NCI-H526 (cell line): ENCODE data around the gene CST4.
A peak's percentile ranks its signal among the peaks of the same experiment; 100 is the strongest.
"Not testable (repeated sequence)": the region's sequence is repeated elsewhere in the genome, so short reads cannot be mapped to it uniquely, and the experiment has no call there.

Experiments
- DNase-seq, 2 experiments: peaks; one replicate each; lab custom pipeline; 2025; lab: John Stamatoyannopoulos, UW

CST4 gene

DNA sequence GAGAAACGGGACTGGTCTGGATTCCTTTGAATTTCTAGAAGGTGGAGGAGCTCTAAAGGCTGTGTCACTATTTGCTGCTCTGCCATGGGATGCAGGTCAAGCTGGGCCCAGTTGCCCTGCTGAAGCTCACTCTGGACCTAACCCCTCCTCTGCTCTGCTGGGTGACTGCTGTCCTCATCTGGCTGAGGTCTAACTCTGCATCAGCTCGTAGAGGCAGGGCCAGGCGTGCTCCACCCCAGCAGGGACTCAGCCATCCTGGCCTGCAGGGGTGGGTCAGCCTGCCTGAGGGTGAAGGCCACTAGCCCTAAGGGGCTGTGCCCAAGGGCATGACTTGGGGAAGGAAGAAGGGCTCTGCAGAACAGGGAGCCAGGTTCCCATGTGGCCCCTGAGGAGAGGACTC lies 852 bp downstream of the CST4 start:
- DNase-seq = no peak

DNA sequence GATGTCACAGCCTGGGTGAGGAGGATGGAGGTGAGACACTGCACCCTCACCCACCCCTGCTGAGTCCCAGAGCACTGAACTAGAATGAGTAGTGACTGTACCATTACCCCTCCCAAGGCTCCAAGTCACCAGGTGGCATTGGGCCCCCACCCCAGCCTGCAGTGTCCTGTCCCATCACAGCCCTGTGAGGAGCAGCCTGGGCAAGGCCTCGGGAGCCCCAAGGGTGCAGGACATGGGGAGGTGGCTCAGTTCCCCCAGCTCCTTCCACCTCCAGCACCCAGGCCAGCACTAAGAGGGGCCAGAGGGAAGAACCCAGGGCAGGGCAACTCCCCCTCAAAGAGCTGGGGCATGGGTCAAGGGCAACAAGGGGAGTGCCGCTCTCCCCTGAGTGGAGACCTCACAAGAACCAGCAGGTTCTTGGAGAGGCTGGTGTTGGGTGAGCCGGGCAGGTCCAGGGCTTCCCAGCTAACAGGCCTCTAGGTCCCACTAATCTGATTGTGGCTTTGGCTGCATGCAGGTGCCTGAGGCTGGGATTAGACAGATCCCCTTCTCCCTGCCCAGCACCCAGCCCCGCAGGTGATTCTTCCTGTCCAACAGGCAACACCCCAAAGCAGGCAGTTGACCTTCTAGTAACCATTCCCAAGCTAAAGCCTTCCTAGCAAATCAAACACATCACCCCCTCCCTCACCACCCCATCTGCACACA lies 2.6 kb downstream of the CST4 start:
- DNase-seq = no peak

DNA sequence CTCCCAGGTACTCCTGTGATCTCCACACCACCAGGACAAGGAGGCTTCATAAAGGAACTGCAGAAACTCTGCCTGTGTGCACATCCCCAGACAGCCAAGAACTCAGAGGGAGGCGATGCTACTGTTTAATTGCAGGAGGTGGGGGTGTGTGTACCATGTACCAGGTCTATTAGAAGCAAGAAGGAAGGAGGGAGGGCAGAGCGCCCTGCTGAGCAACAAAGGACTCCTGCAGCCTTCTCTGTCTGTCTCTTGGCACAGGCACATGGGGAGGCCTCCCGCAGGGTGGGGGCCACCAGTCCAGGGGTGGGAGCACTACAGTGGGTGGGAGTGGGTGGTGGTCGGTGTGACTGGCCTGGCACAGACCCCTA lies 3.3 kb downstream of the CST4 start:
- DNase-seq = not testable (repeated sequence)

DNA sequence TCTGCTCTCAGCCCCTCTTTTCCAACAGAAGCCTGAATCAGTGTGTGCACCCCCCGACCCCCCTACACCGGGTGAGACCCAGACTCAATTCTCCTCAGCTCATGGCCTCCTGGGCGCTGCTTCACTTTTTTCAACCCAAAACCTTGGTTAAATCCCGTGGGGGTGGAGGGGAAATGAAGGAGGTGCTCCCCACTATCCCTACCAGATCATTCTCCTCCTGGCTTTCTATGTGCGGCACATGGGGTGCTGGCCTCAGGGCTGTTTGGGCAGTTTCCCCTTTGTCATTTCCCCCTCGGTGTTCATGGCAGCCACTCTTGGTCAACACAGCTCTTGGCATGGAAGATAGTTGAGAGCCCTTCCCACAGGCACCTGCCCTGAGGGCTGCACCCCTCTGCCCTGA lies 4.6 kb downstream of the CST4 start:
- DNase-seq = no peak

DNA sequence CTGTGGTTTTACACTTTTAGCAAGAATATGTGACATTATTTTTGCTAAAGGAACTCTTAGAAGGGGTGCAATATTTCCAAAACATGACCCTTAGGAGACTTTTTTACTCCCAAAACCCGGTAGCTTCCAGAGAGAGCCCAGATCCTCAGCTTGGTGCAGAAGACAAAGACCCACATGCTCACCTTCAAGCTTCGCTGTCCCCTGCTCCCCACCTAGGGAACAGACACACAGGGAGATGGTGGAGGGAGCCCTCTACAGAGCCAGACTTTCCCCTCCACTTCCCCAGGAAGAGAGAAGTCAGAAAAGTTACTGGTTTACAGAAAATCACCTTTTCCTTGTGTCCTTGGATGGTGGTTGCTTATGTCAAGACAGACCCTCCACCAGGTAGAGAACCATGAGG lies 5.0 kb downstream of the CST4 start:
- no peak for DNase-seq

DNA sequence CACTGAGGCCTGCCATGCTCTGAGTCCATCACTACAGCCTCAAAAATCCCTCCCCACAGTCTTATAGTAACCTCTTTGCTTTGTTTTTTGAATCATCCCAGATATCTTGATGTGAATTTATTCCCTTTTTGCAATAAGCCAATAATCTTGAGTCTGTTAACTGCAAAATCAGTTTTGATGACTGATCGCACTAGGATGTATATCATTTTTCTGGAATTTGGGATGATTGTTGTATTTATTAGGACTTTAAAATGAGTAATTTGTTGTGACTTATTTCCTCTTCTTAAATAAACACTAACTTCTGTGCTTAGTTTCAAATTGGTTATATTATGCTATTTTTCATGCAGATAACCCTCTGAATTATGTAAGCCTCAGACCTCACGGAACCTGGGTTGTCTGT lies 5.6 kb downstream of the CST4 start:
- no peak for DNase-seq

DNA sequence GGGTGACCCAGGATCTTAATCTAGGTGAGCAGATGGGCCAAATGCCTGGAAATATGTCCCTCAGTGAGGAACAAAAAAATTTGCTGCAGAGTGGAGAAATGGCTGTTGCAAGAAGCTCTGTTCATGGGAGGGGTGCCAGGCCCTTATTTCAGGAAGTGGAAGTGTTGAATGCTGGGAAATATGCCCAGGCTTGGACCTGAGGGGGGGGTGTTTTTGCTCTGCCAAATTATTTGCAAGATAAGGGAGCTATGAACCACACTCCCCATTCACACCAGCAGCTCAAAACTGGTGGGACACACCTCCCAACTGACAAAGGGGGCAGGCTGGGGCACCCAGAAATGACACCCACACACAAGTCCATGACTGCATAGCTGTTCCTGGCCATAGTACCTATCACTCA lies 8.7 kb downstream of the CST4 start:
- no peak for DNase-seq

DNA sequence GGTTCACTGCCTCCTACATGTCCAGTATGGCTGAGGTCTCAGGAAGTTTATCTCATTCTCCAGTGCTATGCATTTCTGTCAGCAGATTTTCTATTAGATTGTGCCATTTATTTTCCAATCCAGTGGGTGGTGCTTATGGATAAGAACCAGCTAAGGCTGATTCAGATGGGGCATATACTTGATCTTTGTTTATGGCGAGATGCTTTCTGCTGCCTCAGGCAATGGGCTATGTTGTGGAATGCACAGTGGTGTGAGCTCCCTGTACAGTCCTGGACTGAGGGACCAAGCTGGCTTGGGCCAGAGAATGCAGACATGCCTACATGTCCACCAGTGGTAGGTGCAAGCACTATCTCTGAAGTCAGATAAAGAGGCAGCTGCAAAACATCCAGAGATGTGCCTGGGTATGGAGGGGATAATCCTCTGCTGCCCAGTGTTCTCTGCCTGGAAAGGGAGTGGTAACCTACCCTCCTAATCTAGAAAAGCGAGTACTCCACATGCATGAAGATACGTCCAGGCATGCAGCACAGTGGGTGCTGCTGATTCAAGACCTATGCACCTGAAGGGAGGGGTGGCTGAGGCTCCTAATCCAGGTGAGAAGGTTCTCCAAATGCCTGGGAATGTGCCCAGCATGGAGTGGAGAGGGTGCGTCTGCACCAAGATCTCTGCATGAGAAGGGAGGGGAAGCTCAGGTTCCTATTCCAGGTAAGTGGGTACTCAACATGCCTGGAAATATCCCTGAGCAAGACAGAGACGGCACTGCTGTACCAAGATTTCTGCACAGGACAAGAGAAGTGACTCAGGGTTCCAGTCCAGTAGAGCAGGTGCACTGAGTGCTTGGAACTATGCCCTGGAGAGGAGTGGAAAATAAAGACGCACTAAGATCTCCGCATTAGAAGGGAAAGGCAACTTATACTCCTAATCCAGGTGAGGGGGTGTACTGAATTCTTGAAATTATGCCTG lies 9.4 kb downstream of the CST4 start:
- DNase-seq = no peak

DNA sequence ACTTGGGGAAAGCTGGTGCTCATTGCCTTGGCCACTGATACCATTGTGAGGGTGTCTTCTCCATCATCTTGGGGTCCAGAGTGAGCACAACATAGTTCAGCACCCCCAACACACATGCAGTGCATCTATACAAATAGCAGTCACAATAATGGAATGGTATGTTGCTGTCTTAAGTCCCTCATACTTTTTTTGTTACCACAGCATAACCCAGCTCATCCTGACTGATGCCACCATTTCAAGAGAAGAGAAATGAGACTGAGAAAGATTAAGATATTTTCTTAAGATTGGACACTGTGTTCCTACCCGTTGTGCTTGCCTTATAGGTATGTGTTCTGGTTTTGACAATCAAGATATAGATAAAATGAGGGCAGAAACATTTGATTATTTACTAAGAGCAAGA lies 15.6 kb downstream of the CST4 start:
- no peak for DNase-seq

DNA sequence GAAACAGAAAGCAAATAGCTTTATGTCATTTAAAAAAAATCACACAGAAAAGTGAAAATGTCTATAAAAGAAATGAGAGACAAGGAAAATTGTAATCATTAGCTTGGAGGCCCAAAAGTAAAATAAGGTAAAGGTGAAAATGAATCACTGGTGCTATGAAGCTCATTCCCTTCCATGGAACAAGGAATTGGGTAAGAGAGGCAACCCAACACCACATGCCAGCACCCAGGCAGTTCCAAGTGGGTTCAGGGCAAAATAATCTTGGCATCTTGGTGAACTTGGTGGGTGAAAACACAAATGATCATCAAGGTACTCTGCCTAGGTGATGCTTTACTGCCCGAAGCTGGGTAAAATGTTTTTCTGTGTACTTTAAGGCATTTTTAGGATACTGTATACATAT lies 16.7 kb downstream of the CST4 start:
- DNase-seq = no peak

DNA sequence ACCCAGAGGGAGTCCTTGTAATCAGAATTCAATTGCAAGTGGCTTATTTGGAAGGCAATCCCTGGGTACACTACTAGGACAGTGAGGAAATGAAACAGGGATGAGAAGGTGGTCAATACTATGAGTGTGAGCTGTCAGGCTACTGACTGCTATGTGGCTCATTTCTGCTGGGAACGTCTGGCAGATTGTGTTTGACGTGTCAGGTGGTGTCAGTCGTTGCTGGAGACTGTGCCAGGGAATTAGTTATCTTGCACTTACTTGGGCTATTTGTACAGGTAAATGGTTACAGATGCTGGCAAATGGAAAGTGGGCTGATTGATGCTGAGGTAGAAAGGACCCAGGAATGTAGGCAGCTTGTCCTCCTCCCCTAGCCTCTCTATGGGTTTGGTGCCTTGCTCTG lies 17.4 kb downstream of the CST4 start:
- no peak for DNase-seq

DNA sequence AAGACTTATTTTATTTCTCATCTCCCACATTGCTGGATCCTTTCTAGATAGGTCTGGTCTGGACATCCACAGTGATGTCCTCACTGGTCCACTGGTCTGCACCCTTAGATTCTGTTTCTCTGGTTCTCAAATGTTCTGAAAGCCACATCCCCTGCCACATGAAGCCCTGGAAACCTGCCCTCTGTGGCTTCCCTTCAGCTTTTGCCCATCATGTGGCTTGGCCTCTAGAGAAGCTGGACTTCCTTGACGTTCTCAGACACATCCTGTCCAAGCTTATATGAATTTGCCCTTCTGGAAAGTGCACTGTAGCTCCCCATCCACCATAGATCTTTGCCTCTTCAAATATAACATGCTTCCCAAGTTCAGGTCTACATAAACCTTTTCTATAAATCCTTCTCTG lies 18.5 kb downstream of the CST4 start:
- no peak for DNase-seq

DNA sequence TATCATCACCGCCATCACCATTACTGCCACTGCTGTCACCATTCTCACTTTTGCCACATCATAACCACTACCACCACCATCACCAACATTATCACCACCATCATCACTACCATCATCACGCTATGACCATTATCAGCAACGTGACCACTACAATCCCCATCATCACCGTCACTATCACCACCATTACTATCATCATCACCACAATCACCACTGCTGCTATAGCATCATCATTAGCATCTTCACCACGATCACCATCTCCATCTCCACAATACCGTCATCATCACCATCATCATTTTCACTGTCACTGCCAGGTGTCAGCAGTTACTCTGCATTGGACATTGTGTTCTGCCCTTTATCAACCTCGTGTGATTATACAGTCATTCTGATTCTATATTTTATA lies 19.0 kb downstream of the CST4 start:
- DNase-seq = no peak

DNA sequence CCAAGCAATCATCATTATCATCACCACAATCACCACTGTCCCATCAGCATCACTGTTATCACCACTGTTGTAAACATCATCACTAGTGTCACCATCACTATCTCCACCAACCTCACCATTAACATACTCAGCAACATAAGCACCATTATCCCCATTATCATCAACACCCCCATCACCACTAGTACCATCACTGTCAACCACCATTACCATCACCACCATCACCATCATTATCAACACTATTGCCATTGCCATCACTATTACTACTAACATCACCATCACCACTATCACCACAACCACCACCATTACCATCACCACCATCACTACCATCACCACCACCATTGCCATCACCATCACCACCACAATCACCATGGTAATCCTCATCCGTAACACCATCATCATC lies 19.5 kb downstream of the CST4 start:
- no peak for DNase-seq

DNA sequence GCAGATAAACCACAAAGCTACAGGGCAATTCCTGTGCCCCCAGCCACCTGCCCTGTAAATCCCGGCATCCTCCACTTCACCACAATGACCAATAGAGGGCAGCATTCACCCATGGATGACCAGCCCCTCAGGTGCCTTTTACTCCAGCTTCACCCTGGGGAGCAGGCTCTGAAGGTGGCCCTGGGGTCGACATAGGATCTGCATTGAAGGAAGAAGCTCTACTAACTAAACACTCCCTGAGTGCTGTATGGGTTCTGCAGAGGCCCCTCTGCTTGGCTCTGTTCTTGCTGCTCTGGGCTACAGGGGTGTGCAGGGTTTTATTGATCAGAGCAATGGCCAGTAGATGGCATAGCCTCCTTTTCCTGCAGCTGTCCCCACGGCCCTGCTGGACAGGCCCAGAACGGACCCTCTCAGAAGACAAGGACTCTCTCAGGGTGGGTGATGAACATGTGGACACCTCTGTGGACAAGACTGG lies 20.3 kb downstream of the CST4 start:
- DNase-seq = peak; percentile 58 to 92

DNA sequence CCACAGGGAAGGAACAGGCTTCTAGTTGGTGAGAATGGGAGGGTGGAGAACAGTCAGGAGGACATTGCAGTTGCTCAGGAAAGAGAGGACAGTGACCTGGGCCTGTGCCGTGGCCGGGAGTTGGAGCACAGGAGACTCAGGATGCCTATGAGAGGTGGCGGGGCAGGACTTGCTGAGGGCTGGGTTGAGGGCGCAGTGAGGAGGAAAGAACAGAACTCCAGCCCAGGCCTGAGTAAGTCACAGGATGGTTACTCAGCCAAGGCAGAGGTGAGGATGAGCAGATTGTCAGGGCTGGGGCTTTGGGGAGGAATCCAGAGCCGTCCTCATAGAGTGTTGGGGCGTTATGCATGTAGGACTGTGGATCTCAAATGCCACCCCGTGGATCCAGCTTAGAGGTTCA lies 21.2 kb downstream of the CST4 start:
- DNase-seq = no peak

DNA sequence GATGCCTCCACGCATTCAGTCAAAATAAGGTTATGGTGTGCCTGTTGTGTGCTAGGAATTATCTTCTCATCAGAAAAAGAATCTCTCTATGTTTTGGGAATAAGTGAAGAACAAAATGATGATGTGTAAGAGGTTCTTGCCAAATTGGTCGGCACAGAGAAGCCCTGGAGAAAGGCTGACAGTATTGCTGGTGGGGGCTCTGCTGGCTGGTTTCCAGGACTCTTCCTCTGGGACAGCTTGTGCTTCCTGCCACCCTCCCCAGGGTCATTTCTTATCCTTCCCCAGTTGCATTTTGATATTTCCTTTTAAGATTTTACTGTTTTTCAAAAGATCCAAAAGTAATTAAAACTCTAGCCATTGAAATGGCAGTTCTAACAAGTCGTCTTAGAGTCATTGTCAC lies 22.1 kb downstream of the CST4 start:
- no peak for DNase-seq

DNA sequence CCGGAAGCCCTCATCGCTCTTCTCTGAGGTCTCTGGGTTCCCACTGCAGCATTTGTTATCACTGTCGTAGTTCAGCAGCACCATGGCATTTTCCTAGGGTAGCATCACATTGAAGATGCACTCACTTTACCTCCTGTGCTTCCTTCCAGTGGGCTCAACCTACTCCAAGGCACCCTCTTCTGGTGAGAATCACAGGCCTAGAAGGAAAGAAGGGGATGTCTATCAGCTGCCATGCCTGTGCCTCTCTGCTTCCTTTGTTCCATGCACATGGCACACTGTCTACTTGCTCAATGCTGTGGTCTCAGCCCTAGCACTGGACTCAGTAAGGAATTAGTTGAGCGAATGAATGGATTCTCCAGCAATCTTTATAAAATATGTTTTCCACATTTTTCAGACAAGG lies 22.6 kb downstream of the CST4 start:
- peak in 1 of 2 experiments; percentile 21 for DNase-seq

DNA sequence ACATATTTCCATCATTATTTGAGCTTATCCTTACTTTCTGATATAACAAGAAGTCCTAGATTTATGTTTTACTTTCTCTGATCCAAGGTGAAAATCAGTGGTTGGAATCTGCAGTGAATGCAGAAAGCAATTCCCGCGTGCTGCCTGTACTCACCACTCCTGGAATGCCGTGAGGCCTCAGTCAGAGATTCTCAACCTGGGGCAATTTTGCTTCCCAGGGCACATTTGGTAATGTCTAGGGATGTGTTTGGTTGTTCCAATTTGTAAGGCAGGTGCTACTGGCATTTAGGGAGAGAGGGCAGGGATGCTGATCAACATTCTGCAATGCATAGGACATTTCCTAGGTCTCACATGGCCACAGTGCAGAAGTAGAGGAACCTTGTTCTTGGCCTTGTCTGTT lies 23.9 kb downstream of the CST4 start:
- no peak for DNase-seq

DNA sequence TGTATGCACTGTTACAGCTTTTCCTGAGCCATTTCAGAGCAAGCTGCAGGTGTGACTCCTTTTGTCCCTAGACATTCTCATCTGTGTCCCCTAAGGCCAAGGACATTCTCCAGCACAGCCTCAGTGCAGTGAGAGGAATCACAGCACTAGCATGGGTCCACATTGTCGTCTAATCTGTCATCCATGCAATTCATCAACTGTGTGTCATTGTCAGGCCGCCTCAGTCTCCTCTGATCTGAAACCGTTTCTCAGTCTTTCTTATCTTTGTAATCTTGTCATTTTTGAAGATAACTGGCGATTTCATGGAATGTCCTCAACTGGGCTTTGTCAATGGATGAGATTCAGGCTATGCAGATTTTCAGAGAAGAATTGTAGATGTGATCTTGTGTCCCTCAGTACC lies 24.8 kb downstream of the CST4 start:
- DNase-seq = not testable (repeated sequence)

DNA sequence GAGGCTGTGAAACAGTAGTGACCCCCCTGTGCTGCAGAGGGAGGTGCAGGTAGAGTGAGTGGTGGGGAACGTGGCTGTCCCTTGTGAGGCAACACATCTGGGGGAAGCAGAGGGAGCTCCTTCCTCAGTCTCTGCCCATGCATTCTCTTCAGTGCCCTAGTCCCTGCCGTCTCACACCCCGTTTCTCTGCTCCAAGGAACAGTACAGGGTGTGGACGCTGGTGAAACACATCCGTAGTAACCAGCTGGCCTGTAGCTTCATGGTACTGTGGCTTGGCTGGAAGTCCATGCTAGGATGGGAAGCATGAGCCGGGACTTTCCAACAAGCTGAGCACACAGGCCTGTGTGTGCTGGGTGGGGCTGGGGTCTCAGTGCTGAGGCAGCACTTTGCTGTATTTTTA lies 25.7 kb downstream of the CST4 start:
- no peak for DNase-seq

DNA sequence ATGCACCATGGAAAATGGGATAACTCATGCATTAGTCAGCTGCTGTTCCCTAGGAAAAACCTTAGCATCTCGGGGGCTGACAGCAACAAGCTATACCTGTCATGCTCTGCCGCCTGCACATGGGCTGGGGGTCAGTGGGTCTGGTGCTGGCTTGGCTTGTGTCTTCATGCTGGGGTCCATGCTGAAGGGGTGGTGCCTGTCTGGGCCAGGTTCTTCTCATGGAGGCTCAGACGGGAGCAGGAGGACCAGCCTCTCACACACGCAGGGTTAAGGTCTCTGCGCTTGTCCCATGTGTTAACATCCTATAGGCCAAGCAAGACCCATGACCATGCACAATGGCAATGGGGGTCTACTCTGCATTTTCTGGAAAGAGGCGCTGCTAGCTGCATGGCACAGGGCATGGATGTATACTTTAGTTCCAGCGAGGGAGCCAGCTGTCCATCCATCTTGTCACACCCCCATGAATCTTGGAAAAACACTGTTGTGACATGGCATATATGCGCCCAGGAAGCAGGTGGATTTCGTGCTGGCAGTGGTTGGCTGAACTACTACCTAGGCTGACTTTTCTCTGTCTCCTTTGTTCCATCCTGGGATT lies 26.5 kb downstream of the CST4 start:
- DNase-seq = no peak

DNA sequence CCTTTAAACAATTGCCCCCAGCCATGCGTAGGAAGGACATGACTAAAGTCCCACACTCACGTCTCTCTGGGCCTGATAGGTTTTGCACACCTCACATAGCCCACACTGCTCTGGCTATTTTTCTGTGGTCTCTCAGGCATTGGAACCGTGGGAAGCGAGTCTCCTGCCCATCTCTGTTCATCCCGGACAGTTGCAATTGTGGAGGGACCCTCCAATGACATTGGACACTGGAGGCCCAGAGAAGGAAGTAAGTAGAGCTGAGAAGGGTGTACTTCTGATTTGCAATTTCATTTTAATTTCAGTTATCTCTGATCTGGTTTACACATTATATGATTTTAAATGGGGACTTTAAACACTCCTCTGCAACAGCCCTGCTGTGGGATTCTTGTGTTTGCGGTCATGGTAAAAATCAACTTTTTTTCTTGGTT lies 27.8 kb downstream of the CST4 start:
- no peak for DNase-seq
